HG02943 (cell line): Measurements from ENCODE around the gene GABRG3.

ENCODE experiments used
- ATAC-seq: cut with Tn5 transposase; IDR thresholded peaks from one replicate; pipeline ENCODE4 v1.9.1; 2021; ENCODE audit warnings: mild to moderate bottlenecking, low read depth, moderate library complexity; ENCODE audit not compliant: unreplicated experiment

The GABRG3 gene

DNA sequence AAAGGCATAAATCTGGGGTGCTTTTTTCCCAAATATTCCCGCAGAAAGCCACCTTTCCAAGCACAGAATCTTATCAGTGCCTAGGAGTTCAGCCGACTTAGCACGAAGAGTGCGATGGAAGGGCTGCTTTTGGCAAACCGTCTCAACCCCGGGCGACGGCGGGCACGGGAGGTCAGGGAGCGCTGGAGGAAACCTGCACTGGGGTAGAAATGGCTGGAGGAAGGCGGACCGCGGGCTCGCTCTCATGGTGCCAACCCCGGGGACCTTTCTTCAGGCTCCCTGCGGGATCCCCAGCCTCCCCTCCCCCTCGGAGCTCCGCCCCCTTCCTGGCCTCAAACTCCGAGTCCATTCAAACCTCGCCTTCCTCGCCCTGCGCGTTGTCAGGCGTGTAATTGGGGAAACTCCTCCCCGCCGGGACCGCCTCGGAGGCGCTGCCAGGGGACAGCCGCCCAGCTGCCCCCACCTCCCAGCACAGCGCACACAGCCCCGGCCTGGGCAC is at the start of gene GABRG3:
Gene GABRG3, plus strand, starts transcription at position 470 of the 499 bp plus-strand sequence.
- ATAC-seq, result no peak

DNA sequence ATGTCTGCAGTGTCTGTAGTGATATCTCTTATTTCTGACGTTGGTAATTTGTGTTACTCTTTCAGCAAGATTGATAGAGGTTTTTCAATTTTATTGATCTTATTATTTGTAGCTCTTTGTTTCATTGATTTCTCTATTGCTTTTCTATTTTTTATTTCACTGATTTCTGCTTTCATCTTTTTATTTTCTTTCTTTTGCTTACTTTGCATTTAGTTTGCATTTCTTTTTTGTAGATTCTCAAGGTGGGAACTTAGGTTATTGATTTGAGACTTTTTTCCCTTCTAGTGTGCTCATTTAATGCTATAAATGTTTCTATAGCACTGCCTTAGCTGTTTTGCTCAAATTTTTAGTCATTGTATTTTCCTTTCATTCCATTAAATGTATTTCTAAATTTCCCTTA is 49.5 kb upstream of the GABRG3 start:
- ATAC-seq, result no peak

DNA sequence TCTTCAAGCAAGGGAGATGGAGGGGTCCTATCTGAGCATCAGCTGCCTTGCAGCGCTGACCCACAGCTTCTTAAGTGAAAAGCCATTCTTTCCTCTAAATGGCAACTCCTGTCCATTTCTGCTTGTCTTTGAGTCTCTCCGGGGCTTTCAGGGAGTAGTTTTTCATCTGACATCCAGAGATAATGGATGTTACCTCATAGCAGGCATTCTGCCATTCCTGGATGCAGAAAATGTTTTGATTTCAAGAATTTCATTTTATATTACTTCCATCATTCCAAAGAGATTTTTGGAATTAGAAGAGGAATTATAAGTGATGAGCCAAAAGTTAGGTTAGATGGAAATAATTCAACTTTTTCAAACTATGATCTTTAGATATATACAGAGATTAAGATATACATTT is 44.9 kb upstream of the GABRG3 start:
- ATAC-seq, result no peak

DNA sequence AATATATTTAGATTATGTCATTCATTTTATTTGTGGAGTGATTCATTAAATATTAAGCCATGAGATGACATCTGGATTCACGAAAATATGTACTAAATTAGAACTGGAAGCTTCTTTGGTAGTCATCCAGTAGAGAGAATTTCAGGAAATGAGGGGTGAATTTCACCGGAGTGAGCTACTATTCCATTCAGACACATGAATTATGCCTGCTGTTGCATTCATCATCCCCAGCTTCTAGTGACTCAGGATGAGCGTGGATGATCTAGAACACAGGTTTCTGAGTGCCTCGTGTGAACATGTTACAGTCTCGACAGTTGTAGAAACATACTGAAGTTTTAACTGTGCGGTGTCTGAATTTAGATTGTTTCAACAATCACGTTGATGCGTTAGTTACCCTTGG is 42.9 kb upstream of the GABRG3 start:
- no peak for ATAC-seq

DNA sequence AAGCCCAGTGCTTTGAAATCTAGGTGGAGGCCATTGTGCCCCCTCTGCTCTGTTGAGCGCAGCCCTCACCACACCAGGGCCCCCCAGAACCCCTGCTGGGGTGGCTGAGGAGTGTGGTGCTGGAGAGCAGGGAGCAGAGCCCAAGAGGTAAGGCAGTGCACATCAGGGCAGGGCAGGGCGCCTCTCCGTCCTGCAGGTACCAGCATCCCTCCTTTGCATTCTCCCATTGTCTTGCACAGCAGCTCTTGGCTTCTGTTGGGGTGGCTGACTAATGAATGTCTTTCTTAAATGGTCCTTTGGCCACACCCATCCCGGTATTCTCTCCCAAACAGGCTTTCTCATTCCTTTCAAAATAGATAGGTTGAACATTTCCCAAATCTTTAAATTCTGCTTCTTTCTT is 41.4 kb upstream of the GABRG3 start:
- no peak for ATAC-seq

DNA sequence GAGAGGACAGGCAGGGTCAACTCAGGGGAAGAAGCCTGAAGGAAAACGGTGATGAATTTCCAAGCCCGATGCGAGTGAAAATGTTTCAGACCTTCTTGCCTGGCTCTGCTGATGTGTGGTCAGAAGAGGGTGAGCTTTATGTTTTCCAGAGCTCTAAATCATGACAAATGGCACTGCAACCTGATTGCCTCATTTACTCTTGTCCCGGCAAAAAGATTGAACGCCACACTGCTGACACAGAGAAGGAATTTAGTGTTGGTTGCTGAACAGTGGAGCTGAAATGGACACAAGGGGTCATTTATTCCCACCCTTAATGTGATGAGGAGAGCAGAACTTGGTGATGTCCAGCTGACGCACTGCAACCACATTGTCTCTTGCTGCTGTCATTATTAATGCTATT is 36.1 kb upstream of the GABRG3 start:
- ATAC-seq, result no peak

DNA sequence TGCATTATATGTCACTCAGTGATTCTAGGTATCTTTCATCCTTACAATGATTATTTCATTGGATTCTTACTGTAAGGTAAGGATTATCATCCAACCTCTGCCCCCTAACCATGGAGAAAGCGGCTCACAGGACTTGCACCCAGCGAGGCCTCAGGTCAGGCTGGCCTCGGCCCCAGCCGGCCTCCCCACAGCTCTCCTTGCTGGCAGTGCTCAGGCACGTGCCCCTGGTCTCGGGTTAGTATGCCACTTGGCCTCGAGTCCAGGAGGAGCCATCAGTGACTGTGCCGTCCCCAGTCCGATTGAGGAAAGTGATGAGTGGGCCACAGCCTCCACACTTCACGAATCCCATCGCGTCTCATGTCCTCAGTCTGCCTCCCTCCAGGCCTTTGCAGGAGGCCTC is 35.7 kb upstream of the GABRG3 start:
- ATAC-seq, result no peak

DNA sequence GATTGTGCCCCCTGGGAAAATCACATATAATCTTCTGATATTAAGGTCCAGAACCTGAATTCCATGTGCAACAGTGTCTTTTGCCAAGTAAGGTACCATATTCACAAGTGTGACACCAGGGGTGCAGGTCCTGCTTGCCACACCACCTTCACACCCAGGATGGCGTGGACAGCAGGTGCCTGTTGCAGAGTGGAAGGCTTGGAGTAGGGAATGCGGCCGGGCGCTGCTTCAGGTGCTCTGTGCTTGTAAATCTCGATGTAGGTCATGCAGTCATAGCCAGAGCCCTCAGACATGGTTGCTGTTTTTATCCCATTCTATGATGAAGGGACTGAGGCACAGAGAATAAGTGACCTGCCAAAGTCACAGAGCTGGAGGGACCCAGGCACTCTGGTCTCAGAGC is 34.5 kb upstream of the GABRG3 start:
- no peak for ATAC-seq

DNA sequence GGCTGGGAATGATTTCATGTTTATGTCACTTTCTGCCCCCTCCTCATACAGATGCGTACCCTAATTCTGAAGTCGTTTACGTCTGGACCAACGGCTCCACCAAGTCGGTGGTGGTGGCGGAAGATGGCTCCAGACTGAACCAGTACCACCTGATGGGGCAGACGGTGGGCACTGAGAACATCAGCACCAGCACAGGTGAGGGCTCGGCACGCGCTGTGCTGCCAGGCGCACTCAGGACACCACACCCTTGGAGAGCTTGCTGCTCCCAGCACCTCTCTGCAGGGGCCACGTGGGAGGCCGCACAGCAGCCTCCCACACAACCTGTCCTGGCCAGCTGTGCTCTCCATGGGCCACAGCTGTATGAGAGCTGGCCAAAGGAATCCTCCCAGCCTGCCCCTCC is 33.8 kb upstream of the GABRG3 start:
- ATAC-seq, result no peak

DNA sequence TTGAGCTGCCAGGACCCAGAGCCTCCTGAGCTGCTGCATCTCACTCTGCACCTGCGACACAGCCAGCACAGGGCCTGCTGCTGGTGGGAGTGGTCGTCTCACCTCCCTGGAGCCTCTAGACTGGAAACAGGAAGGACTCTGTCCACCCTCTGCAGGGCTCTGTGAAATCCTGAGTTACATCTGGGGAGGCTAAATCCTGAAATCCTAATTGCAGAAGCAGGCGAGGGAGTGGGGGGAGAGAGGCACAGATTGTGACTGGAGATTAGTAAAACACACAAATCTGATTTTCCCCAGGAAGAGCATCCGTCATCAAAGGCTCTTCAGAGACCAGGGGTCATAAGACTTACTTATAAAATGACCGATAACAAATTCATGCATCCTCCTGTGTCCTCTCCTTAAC is 31.6 kb upstream of the GABRG3 start:
- ATAC-seq, result no peak

DNA sequence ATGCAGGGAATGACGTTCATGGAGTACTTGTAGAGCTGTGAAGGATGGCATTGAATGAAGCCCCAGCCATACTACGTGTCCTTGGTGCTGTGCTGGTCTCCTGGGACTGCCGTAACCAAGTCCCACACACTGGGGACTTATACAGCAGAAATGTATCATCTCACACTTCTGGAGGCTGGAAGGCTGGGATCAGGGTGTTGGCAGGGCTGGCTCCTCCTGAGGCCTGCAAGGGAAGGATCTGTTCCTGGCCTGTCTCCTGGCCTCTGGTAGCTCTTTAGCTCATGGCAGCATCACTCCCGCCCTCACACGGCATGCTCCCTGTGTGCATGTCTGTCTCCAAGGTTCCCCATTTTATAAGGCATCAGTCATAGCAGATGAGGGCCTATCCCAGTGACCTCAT is 29.5 kb upstream of the GABRG3 start:
- no peak for ATAC-seq

DNA sequence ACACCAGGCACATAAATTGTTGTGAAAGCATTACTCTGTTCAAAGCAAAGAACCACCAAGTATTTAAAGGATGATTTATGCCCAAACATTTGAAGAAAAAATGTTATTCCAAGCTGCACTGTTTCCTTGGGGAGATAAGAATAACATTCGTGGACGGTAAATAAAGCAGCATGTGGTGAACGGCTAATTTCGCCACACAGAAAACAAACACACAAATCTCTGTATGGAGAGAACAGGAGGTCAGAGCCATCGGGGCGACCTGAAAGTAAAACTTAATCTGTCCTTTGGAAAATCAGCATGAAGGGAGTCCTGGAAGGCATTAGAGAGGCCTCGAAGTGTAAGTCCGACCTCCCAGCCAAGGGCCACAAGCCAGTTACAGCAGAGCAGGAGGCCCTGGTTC is 27.1 kb upstream of the GABRG3 start:
- no peak for ATAC-seq

DNA sequence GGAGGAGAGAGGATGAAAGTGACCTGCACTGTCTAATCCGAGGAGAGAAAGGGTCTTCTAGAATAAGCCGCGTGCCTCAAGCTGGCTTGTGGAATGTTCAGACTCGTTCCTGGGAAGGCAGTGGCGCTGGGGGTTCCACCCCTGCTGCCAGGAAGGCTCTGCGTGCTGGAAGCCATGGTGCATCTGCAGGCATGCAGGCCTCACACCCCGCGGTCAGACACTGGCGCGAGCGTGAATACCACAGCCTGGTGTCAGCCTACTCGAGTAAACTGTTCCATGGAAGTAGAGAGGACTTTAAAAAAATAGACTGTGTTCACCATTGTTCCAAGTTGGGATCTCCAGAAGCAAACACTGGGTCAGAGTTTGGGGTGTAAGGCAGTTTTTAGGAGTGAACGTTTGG is 25.9 kb upstream of the GABRG3 start:
- no peak for ATAC-seq

DNA sequence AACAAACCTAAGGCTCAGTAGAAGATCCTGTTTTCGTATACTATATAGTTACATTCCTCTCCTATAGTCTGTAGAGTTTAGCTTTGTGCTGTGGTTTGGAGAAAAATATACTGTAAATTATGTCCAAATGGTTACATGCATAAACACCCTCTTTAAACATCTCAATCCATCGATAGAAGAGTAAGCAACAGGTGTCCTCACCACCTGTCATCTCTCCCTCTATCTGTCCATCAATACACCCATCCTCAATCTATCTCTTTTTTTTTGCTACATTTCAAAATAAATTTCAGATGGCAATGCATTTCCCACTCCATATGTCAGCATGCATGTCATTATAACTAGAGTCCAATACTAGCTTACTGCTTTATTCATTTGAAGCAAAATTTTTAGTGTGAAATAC is 21.0 kb upstream of the GABRG3 start:
- no peak for ATAC-seq

DNA sequence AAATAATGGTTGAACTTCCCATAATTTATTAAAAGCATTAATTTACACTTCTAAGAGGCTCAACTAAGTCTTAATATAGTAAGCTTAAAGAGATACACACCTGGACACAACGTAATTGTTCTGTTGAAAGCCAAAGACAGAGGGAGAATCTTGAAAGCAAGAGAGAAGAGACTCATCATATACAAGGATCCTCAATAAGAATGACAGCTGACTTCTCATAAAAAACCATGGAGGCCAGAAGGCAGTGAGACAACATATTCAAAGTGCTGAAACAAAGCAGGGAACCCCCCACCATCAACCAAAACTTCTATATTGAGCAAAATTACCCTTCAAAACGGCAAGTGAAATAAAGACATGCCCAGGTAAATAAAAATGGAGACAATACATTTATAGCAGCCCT is 16.6 kb upstream of the GABRG3 start:
- ATAC-seq, result no peak

DNA sequence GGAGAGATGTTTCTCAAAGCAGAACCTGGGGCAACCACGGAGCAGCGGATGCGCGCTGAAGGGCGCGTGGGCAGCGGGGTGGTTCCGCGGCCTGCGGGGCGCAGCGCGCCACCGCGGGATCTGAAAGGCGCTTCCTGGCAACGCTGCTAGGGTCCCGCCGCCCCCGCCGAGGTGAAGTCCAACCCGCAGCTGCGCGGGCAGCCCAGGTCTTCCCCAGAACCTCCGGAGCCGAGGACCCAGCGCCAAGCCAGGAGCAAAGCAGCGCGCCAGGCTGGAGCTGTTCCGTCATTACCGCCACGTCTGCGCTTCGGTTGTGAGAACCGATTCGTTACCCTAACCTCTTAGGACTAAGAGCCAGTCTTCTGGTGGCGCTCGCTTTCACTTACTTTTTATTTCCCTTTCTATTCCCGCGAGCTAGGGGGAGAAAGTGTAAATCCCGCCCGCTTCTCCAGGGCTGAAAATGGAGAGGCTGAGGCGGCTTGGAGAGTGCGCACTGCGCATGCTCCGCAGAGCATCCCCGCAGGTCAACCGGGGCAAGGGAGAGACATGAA is 3.2 kb upstream of the GABRG3 start:
- no peak for ATAC-seq

DNA sequence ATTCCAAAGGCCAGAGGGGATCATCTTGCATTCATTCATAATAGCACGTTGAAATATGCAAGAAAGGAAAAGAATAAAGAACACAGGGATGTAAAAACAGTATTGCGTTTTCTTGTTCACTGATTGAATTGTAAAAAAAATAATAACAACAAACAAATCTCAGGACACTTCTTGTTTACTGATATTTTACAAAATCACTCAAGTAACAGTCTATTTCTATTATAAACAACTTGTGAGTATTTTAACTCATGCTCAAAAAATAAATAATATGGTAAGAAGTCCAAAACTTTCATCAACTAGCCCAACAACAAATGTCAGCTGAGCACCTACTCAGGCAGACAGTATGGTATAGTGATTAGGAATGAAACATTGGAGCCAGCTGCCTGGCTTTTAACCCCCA is 2.2 kb upstream of the GABRG3 start:
- ATAC-seq, result no peak

DNA sequence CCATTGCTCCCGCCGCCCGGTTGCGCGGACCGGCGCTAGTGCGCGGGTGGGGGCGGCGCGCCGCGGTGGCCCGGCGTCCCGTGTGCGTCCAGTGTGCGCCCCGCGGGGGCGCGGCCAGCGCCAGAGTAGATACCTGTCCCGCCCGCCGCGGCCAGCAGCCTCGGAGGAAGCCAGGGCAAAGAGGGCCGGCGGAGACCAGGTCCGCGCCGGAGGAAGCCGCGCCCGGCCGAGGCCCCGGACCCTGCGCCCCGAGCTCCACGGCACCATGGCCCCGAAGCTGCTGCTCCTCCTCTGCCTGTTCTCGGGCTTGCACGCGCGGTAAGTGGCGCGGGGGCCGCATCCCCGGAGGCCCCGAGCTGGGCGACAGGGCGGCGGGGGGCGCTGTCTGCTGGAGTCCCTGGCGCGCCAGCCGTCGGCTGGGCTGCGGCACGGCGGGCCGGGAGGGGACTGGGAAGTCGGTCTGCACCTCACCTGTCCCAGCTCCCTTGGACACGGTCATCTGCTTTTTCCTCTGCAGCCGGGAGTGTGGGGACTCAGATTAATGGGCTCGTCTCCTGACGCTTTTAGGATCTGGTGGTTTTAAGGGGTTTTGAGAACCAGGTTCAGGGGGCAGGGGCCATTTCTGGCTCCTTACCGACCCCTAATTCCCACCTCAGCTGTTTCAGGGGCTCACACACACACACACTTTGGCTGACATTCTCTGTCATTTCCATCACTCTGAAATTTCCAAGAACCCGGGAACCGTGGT is 464 bp downstream of the GABRG3 start:
- no peak for ATAC-seq

DNA sequence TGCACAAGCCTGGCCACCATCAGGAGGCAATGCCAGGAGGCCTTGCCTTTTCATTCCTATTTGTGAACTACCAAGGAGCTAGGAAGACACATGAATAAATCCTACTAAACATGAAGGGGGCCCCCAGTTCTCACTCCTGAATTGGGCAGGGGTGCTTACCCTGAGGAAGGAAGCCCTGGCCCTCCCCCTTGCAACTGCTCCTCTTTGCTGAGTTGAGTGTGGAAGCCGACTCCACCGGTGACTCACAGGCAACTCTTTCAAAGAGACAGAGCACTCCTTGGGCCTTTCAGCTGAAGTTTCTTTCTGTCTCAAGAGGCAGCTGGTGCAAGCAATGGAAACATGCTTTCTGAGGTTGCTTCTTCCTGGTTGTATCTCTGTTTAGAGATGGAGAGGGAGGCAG is 1.7 kb downstream of the GABRG3 start:
- no peak for ATAC-seq

DNA sequence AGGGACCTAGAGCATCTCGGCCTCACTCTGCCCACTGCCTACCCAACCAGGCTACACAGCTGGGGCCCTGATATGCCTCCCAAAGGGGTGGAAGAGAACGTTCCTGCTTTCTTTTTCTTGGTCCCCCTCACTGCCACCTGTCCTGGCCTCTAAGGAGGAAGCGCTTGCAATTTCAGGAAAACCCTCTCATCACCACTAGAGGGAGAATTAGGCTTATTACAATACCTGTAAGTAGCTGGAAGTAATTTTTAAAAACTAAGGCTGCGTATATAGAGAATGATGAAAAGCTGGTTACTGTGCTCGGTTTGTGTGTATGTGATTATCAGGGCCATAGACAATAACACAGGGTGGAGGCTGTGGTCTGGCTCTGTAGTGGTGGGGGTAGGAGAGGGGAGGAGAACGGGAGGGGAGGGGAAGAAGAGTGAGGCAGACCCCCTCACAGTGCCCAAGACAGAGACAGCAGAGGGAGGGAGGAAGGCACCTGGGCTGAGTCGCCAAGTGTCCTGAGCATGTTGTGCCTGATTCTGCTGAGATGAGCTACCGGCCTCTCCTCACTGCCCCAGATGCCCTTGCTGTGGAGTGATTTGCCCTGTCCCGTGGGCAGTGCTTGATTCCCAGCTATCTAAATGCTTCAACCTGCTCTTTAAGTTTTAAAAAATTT is 3.3 kb downstream of the GABRG3 start:
- no peak for ATAC-seq

DNA sequence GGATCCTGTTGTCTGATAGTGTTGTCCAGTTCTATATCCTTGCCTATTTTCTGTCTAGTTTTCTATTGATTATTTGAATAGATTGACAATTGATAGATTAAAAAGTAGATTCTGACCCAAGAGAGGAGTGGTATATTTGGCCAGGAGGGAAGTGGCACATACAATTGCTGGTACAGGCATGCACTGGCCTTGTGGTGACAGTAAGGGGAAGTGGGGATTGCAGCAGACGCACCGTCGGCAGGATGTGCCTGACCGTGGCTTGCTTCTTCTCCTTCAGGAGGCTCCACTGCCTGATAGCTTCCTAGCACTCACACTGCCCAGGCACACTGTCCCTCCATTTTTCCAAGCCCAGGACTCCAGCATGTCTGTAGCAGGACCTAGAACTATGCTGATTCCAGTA is 10.5 kb downstream of the GABRG3 start:
- ATAC-seq, result no peak

DNA sequence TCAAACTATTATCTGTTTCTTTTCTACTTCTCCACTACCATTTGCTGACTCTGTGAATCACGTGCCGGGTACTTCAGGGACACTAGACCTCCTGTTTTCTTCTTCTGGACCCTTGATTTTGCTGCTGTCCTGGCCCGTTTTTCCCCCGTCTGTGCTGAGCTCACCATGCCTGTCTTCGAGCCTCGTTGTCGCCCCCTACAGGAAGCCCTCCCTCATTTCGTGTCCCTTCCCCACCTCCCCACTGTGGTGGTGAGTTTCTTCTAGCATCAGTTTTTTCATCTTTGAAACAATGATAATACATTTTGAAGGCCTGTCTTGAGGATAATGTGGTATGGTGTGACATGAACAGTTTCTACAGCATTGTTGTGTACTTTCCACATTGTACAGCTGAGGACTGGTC is 12.8 kb downstream of the GABRG3 start:
- no peak for ATAC-seq
